Measurements from ENCODE around the gene TMC6. TPM values are rescaled to one million over a fixed set of nuclear protein-coding genes. Genes with fewer than 3 reads are reported as not detected.

Gene TMC6
- total and polyA plus RNA-seq, 2 experiments from 2014 or later, result 50.0 to 72.2 TPM

DNA sequence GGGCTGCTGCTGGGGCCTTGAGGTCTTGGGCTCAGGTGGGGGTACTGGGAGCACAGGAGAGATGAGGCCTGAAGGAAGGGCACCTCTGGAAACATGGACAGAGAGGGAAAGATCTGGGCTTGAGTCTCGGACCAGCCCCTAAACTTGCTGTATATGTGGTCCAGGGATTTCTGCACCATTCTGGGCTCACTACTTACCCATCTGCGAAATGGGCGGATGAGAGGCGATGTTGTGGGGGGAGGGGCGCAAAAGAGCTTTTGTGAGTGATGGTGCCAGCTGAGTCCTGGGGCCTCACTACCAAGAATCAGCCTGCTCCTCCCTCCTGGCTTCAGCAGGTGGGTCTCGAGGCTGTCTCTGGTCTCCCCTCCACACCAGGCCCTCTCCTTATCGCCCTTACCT, 17.9 kb upstream of the TMC6 start:
- Mint-ChIP-seq H3K27me3 (ENCODE audit: insufficient read depth, low read depth, poor library complexity) (peaks cover 2% of the 10 kb centered on the region), H3K4me3 (no peak overlapping the region), H3K27ac (no peak overlapping the region), H3K36me3 (ENCODE audit: low read depth) (no peaks in the 10 kb centered on the region), H3K4me1 (peaks cover 4% of the 10 kb centered on the region; the same call in 1 of the 3 replicates), H3K9me3 (no peaks in the 10 kb centered on the region; the same call in 2 of the 3 replicates)
- Histone ChIP-seq H3K9me2 (ENCODE audit: insufficient read depth) (no peaks in the 10 kb centered on the region), H3K4me1 (ENCODE audit: insufficient read depth) (no peaks in the 10 kb centered on the region), H3K4me3 (no peak overlapping the region), H2AFZ (no peak overlapping the region), H3K36me3 (ENCODE audit: insufficient read depth) (no peaks in the 10 kb centered on the region), H3F3A (replicated peaks; ENCODE audit: low read depth) (no peaks in the 10 kb centered on the region), H3K27me3 (ENCODE audit: insufficient read depth) (no peaks in the 10 kb centered on the region), H4K20me1 (replicated peaks; ENCODE audit: insufficient read depth) (no peaks in the 10 kb centered on the region), H3K4me2 (no peak overlapping the region), H3K27ac (ENCODE audit: low read depth) (no peak overlapping the region), H3K79me2 (replicated peaks; ENCODE audit: insufficient read depth) (no peaks in the 10 kb centered on the region)
- no peak for TF ChIP-seq CREB1 (CRISPR knock-in tag; IDR thresholded peaks at IDR 0.05; ENCODE audit: low read depth)
- TF ChIP-seq ZNF331 (CRISPR knock-in tag; IDR thresholded peaks at IDR 0.05; ENCODE audit: low read depth), result no peak
- TF ChIP-seq EZH2phosphoT487 (IDR thresholded peaks at IDR 0.05; ENCODE audit: unreplicated experiment), result no peak
- TF ChIP-seq POLR2AphosphoS5 (IDR thresholded peaks at IDR 0.05; ENCODE audit: low read depth), result no peak
- TF ChIP-seq JUNB (IDR thresholded peaks at IDR 0.05; ENCODE audit: unreplicated experiment), result no peak
- TF ChIP-seq, protein P1, sequence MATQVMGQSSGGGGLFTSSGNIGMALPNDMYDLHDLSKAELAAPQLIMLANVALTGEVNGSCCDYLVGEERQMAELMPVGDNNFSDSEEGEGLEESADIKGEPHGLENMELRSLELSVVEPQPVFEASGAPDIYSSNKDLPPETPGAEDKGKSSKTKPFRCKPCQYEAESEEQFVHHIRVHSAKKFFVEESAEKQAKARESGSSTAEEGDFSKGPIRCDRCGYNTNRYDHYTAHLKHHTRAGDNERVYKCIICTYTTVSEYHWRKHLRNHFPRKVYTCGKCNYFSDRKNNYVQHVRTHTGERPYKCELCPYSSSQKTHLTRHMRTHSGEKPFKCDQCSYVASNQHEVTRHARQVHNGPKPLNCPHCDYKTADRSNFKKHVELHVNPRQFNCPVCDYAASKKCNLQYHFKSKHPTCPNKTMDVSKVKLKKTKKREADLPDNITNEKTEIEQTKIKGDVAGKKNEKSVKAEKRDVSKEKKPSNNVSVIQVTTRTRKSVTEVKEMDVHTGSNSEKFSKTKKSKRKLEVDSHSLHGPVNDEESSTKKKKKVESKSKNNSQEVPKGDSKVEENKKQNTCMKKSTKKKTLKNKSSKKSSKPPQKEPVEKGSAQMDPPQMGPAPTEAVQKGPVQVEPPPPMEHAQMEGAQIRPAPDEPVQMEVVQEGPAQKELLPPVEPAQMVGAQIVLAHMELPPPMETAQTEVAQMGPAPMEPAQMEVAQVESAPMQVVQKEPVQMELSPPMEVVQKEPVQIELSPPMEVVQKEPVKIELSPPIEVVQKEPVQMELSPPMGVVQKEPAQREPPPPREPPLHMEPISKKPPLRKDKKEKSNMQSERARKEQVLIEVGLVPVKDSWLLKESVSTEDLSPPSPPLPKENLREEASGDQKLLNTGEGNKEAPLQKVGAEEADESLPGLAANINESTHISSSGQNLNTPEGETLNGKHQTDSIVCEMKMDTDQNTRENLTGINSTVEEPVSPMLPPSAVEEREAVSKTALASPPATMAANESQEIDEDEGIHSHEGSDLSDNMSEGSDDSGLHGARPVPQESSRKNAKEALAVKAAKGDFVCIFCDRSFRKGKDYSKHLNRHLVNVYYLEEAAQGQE (IDR thresholded peaks at IDR 0.05; ENCODE audit: unreplicated experiment), result no peak
- TF ChIP-seq ZNF114 (CRISPR knock-in tag; IDR thresholded peaks at IDR 0.05), result no peak
- TF ChIP-seq STAT1 (IDR thresholded peaks at IDR 0.05; ENCODE audit: unreplicated experiment), result no peak
- TF ChIP-seq, protein P2, sequence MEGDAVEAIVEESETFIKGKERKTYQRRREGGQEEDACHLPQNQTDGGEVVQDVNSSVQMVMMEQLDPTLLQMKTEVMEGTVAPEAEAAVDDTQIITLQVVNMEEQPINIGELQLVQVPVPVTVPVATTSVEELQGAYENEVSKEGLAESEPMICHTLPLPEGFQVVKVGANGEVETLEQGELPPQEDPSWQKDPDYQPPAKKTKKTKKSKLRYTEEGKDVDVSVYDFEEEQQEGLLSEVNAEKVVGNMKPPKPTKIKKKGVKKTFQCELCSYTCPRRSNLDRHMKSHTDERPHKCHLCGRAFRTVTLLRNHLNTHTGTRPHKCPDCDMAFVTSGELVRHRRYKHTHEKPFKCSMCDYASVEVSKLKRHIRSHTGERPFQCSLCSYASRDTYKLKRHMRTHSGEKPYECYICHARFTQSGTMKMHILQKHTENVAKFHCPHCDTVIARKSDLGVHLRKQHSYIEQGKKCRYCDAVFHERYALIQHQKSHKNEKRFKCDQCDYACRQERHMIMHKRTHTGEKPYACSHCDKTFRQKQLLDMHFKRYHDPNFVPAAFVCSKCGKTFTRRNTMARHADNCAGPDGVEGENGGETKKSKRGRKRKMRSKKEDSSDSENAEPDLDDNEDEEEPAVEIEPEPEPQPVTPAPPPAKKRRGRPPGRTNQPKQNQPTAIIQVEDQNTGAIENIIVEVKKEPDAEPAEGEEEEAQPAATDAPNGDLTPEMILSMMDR (conservative IDR thresholded peaks at IDR 0.05; ENCODE audit: low read depth in 2 of 2), result no peak
- no peak for TF ChIP-seq NANOG (IDR thresholded peaks at IDR 0.05; ENCODE audit: borderline replicate concordance)
- TF ChIP-seq, protein P3, sequence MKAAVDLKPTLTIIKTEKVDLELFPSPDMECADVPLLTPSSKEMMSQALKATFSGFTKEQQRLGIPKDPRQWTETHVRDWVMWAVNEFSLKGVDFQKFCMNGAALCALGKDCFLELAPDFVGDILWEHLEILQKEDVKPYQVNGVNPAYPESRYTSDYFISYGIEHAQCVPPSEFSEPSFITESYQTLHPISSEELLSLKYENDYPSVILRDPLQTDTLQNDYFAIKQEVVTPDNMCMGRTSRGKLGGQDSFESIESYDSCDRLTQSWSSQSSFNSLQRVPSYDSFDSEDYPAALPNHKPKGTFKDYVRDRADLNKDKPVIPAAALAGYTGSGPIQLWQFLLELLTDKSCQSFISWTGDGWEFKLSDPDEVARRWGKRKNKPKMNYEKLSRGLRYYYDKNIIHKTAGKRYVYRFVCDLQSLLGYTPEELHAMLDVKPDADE (IDR thresholded peaks at IDR 0.05), result no peak
- TF ChIP-seq EZH2 (IDR thresholded peaks at IDR 0.05; ENCODE audit: low read depth, unreplicated experiment), result no peak
- TF ChIP-seq, protein P4, sequence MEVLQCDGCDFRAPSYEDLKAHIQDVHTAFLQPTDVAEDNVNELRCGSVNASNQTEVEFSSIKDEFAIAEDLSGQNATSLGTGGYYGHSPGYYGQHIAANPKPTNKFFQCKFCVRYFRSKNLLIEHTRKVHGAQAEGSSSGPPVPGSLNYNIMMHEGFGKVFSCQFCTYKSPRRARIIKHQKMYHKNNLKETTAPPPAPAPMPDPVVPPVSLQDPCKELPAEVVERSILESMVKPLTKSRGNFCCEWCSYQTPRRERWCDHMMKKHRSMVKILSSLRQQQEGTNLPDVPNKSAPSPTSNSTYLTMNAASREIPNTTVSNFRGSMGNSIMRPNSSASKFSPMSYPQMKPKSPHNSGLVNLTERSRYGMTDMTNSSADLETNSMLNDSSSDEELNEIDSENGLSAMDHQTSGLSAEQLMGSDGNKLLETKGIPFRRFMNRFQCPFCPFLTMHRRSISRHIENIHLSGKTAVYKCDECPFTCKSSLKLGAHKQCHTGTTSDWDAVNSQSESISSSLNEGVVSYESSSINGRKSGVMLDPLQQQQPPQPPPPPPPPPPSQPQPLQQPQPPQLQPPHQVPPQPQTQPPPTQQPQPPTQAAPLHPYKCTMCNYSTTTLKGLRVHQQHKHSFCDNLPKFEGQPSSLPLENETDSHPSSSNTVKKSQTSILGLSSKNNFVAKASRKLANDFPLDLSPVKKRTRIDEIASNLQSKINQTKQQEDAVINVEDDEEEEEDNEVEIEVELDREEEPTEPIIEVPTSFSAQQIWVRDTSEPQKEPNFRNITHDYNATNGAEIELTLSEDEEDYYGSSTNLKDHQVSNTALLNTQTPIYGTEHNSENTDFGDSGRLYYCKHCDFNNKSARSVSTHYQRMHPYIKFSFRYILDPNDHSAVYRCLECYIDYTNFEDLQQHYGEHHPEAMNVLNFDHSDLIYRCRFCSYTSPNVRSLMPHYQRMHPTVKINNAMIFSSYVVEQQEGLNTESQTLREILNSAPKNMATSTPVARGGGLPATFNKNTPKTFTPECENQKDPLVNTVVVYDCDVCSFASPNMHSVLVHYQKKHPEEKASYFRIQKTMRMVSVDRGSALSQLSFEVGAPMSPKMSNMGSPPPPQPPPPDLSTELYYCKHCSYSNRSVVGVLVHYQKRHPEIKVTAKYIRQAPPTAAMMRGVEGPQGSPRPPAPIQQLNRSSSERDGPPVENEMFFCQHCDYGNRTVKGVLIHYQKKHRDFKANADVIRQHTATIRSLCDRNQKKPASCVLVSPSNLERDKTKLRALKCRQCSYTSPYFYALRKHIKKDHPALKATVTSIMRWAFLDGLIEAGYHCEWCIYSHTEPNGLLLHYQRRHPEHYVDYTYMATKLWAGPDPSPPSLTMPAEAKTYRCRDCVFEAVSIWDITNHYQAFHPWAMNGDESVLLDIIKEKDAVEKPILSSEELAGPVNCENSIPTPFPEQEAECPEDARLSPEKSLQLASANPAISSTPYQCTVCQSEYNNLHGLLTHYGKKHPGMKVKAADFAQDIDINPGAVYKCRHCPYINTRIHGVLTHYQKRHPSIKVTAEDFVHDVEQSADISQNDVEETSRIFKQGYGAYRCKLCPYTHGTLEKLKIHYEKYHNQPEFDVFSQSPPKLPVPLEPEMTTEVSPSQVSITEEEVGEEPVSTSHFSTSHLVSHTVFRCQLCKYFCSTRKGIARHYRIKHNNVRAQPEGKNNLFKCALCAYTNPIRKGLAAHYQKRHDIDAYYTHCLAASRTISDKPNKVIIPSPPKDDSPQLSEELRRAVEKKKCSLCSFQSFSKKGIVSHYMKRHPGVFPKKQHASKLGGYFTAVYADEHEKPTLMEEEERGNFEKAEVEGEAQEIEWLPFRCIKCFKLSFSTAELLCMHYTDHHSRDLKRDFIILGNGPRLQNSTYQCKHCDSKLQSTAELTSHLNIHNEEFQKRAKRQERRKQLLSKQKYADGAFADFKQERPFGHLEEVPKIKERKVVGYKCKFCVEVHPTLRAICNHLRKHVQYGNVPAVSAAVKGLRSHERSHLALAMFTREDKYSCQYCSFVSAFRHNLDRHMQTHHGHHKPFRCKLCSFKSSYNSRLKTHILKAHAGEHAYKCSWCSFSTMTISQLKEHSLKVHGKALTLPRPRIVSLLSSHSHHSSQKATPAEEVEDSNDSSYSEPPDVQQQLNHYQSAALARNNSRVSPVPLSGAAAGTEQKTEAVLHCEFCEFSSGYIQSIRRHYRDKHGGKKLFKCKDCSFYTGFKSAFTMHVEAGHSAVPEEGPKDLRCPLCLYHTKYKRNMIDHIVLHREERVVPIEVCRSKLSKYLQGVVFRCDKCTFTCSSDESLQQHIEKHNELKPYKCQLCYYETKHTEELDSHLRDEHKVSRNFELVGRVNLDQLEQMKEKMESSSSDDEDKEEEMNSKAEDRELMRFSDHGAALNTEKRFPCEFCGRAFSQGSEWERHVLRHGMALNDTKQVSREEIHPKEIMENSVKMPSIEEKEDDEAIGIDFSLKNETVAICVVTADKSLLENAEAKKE (CRISPR knock-in tag; IDR thresholded peaks at IDR 0.05), result no peak
- ATAC-seq (no peak), DNase-seq (ENCODE audit: low spot score) (no peak)
